GM12878 (cell line): ENCODE data around the gene FAM83D. TPM values are rescaled to one million over a fixed set of nuclear protein-coding genes. Genes with fewer than 3 reads are reported as not detected.
A peak's percentile ranks its signal among the peaks of the same experiment; 100 is the strongest.

Experiments used
- BACH1 ChIP-seq: fragments of 450-650 bp; IDR thresholded peaks from 2 replicates; pipeline ENCODE4 v1.6.1; 2017; ENCODE audit warnings: mild to moderate bottlenecking, borderline replicate concordance
- CREM ChIP-seq: IDR thresholded peaks from 2 replicates; pipeline ENCODE4 v1.6.1; 2014; ENCODE audit warnings: antibody characterized with exemption, low read depth
- EGR1 ChIP-seq, 2 experiments: IDR thresholded peaks; 1 replicate in 1 of 2; 2 replicates in 1 of 2; pipeline ENCODE4 v1.6.1; 2011 to 2012; ENCODE audit warnings: low read depth in 2 of 2, low read length in 2 of 2, borderline replicate concordance in 1 of 2, mild to moderate bottlenecking in 1 of 2, moderate library complexity in 1 of 2
- MXI1 ChIP-seq: fragments of 150-350 bp; IDR thresholded peaks from 2 replicates; pipeline ENCODE4 v1.6.1; 2011; ENCODE audit warnings: low read depth, mild to moderate bottlenecking, inconsistent platforms, low read length, improper control_type of control experiment
- NFYB ChIP-seq: IDR thresholded peaks from 2 replicates; pipeline ENCODE4 v1.6.1; 2011; ENCODE audit warnings: low read depth, mild to moderate bottlenecking, low read length, improper control_type of control experiment, moderate library complexity; ENCODE audit not compliant: insufficient read depth
- PAX8 ChIP-seq: fragments of 450-650 bp; IDR thresholded peaks from 2 replicates; pipeline ENCODE4 v1.6.1; 2017; ENCODE audit warnings: mild to moderate bottlenecking, moderate library complexity
- RAD21 ChIP-seq: IDR thresholded peaks from 2 replicates; pipeline ENCODE4 v1.6.1; 2011; ENCODE audit warnings: mild to moderate bottlenecking, low read depth, low read length, moderate library complexity; ENCODE audit not compliant: insufficient read depth
- RB1 ChIP-seq: fragments of 450-650 bp; formaldehyde crosslinking; IDR thresholded peaks from 2 replicates; pipeline ENCODE4 v1.6.1; 2017; ENCODE audit warnings: mild to moderate bottlenecking, borderline replicate concordance
- RBBP5 ChIP-seq: fragments of 200-600 bp; sonication (generic); conservative IDR thresholded peaks from 2 replicates; pipeline ENCODE4 v1.6.1; 2016
- REST ChIP-seq: IDR thresholded peaks from 2 replicates; pipeline ENCODE4 v1.6.1; 2012; ENCODE audit warnings: mild to moderate bottlenecking, low read depth, low read length
- SKIL ChIP-seq: fragments of 450-650 bp; IDR thresholded peaks from 2 replicates; pipeline ENCODE4 v1.6.1; 2017; ENCODE audit warnings: mild to moderate bottlenecking, low read depth, inconsistent platforms; ENCODE audit not compliant: poor library complexity, severe bottlenecking
- SREBF2 ChIP-seq: IDR thresholded peaks from 2 replicates; pipeline ENCODE4 v1.6.1; 2012; ENCODE audit warnings: mild to moderate bottlenecking, low read length
- TBL1XR1 ChIP-seq: IDR thresholded peaks from 2 replicates; pipeline ENCODE4 v1.6.1; 2012; ENCODE audit warnings: low read depth, low read length, improper control_type of control experiment
- ZNF217 ChIP-seq: fragments of 450-650 bp; IDR thresholded peaks from 2 replicates; pipeline ENCODE4 v1.6.1; 2017; ENCODE audit warnings: antibody characterized with exemption, mild to moderate bottlenecking
- ZNF24 ChIP-seq: fragments of 450-650 bp; IDR thresholded peaks from 2 replicates; pipeline ENCODE4 v1.6.1; 2017; ENCODE audit warnings: antibody characterized with exemption, mild to moderate bottlenecking
- polyA plus RNA-seq, 11 experiments: library from polyadenylated mRNA; depleted of rRNA in 4 of 11; unstranded in 6 of 11; stranded (reverse) in 5 of 11; fragments of >200 nt; fragmentation: Nextera tagmentation in 4 of 11; fragmentation: Illumina TruSeq in 1 of 11; extraction: Ambion mirVana in 4 of 11; extraction: Trizol in 1 of 11; gene quantifications; 1 replicate in 1 of 11; 2 replicates in 10 of 11; pipeline versions ENCODE4 v1.2.1 to v1.2.3, GENCODE V29; 2011 to 2016; ENCODE audit warnings: inconsistent platforms in 2 of 11, missing spikeins in 2 of 11, low read depth in 1 of 11
- total RNA-seq, 4 experiments: library from RNA; depleted of rRNA in 3 of 4; stranded (reverse); fragments of >200 nt in 3 of 4; fragmentation: Illumina TruSeq in 1 of 4; extraction: Trizol in 1 of 4; gene quantifications; 2 replicates each; pipeline versions ENCODE4 v1.2.1 to v1.2.3, GENCODE V29; 2013 to 2021
- TF ChIP-seq, protein P1 (sequence below): fragments of 150-350 bp; IDR thresholded peaks from 2 replicates; pipeline ENCODE4 v1.6.1; 2016; ENCODE audit warnings: low read depth, low read length
- TF ChIP-seq, protein P2 (sequence below): fragments of 150-350 bp; IDR thresholded peaks from 2 replicates; pipeline ENCODE4 v1.6.1; 2014; ENCODE audit warnings: mild to moderate bottlenecking, low read depth, low read length
- TF ChIP-seq, protein P3 (sequence below): IDR thresholded peaks from 2 replicates; pipeline ENCODE4 v1.6.1; 2012; ENCODE audit warnings: low read depth, low read length, improper control_type of control experiment

The FAM83D gene
- total and polyA plus RNA-seq, 10 of the 15 experiments (the other 5 are each of a cell fraction or from before 2014, with no cell fraction given): 4.5 to 34.8 (median 19.2) TPM

- no peak for TF ChIP-seq SKIL
- TF ChIP-seq EGR1 (IDR thresholded peaks at IDR 0.05; ENCODE audit: borderline replicate concordance in 1 of 2, low read depth in 2 of 2, low read length in 2 of 2): peak; percentile 20 to 93
- peak; percentile 31; the same call in 1 of the 2 replicates for TF ChIP-seq BACH1
- TF ChIP-seq SREBF2: no peak
- no peak for TF ChIP-seq ZNF24
- TF ChIP-seq, protein P1, sequence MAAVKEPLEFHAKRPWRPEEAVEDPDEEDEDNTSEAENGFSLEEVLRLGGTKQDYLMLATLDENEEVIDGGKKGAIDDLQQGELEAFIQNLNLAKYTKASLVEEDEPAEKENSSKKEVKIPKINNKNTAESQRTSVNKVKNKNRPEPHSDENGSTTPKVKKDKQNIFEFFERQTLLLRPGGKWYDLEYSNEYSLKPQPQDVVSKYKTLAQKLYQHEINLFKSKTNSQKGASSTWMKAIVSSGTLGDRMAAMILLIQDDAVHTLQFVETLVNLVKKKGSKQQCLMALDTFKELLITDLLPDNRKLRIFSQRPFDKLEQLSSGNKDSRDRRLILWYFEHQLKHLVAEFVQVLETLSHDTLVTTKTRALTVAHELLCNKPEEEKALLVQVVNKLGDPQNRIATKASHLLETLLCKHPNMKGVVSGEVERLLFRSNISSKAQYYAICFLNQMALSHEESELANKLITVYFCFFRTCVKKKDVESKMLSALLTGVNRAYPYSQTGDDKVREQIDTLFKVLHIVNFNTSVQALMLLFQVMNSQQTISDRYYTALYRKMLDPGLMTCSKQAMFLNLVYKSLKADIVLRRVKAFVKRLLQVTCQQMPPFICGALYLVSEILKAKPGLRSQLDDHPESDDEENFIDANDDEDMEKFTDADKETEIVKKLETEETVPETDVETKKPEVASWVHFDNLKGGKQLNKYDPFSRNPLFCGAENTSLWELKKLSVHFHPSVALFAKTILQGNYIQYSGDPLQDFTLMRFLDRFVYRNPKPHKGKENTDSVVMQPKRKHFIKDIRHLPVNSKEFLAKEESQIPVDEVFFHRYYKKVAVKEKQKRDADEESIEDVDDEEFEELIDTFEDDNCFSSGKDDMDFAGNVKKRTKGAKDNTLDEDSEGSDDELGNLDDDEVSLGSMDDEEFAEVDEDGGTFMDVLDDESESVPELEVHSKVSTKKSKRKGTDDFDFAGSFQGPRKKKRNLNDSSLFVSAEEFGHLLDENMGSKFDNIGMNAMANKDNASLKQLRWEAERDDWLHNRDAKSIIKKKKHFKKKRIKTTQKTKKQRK: no peak
- no peak for TF ChIP-seq PAX8
- no peak for TF ChIP-seq CREM
- TF ChIP-seq REST: no peak
- peak; percentile 91; the same call in 1 of the 2 replicates for TF ChIP-seq RB1
- TF ChIP-seq MXI1: peak; percentile 91
- no peak for TF ChIP-seq TBL1XR1
- TF ChIP-seq, protein P2, sequence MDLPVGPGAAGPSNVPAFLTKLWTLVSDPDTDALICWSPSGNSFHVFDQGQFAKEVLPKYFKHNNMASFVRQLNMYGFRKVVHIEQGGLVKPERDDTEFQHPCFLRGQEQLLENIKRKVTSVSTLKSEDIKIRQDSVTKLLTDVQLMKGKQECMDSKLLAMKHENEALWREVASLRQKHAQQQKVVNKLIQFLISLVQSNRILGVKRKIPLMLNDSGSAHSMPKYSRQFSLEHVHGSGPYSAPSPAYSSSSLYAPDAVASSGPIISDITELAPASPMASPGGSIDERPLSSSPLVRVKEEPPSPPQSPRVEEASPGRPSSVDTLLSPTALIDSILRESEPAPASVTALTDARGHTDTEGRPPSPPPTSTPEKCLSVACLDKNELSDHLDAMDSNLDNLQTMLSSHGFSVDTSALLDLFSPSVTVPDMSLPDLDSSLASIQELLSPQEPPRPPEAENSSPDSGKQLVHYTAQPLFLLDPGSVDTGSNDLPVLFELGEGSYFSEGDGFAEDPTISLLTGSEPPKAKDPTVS: no peak; the same call in 1 of the 2 replicates
- peak; percentile 92; the same call in 1 of the 2 replicates for TF ChIP-seq RBBP5
- no peak for TF ChIP-seq ZNF217
- TF ChIP-seq, protein P3, sequence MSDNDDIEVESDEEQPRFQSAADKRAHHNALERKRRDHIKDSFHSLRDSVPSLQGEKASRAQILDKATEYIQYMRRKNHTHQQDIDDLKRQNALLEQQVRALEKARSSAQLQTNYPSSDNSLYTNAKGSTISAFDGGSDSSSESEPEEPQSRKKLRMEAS: peak; percentile 98
- peak; percentile 45; the same call in 1 of the 2 replicates for TF ChIP-seq RAD21
- peak; percentile 71; the same call in 1 of the 2 replicates for TF ChIP-seq NFYB
These were observed 36.1 kb downstream of the FAM83D start, which contains the start of gene DHX35 (continued) for GRCh38 chr20:38962044-38962927.
